Suprapubic skin (tissue), 4 donors: ENCODE measurements around the gene ENSA. TPM values are rescaled to one million over a fixed set of nuclear protein-coding genes. Genes with fewer than 3 reads are reported as not detected.
"Not testable (repeated sequence)": the region's sequence is repeated elsewhere in the genome, so short reads cannot be mapped to it uniquely, and the experiment has no call there.

Source experiments
- DNase-seq, 2 donors: peaks; one replicate each; pipeline ENCODE4 v3.0.0-alpha.2; 2019; ENCODE audit warnings: low spot score in 2 of 2
- H3K27ac ChIP-seq: fragments of 200-600 bp; sonication (generic); one replicate; pipeline ENCODE4 v1.5.1; 2019
- H3K27me3 ChIP-seq: fragments of 200-600 bp; sonication (generic); one replicate; pipeline ENCODE4 v1.5.1; 2019
- H3K36me3 ChIP-seq: fragments of 200-600 bp; sonication (generic); one replicate; pipeline ENCODE4 v1.5.1; 2019
- H3K4me1 ChIP-seq: fragments of 200-600 bp; sonication (generic); one replicate; pipeline ENCODE4 v1.5.1; 2019
- H3K4me3 ChIP-seq: fragments of 200-600 bp; sonication (generic); one replicate; pipeline ENCODE4 v1.5.1; 2019; ENCODE audit warnings: mild to moderate bottlenecking
- H3K9me3 ChIP-seq: fragments of 200-600 bp; sonication (generic); one replicate; pipeline ENCODE4 v1.5.1; 2019
- CTCF ChIP-seq, 2 donors: fragments of 200-600 bp in 1 of 2; fragments of 450-650 bp in 1 of 2; sonication (generic) in 1 of 2; IDR thresholded peaks; one replicate each; pipeline ENCODE4 v1.5.1; 2016 to 2019; ENCODE audit warnings: antibody characterized with exemption in 2 of 2, mild to moderate bottlenecking in 1 of 2, moderate library complexity in 1 of 2
- EP300 ChIP-seq: sonication (generic); formaldehyde crosslinking; IDR thresholded peaks from one replicate; pipeline ENCODE4 v1.6.1; 2017; ENCODE audit warnings: antibody characterized with exemption
- POLR2A ChIP-seq, 2 donors: fragments of 450-650 bp; IDR thresholded peaks; one replicate each; pipeline ENCODE4 v1.6.1; 2017; ENCODE audit warnings: antibody characterized with exemption in 2 of 2, mild to moderate bottlenecking in 2 of 2, moderate library complexity in 2 of 2
- POLR2AphosphoS5 ChIP-seq, 3 donors: sonication (generic); formaldehyde crosslinking; IDR thresholded peaks; one replicate each; pipeline ENCODE4 v1.6.1; 2017; ENCODE audit warnings: antibody characterized with exemption in 3 of 3
- WGBS: methylation state at CpG from one replicate; pipeline ENCODE4 v1.1.5; 2018; 5-methylcytosine and 5-hydroxymethylcytosine counted together
- total RNA-seq, 4 donors: library from RNA; depleted of rRNA; stranded (reverse); fragments of >200 nt; gene quantifications; one replicate each; pipeline ENCODE4 v1.1.0, GENCODE V29; 2016

ENSA gene
- total RNA-seq, 4 donors from 2014 or later: 266 to 384 (median 291) TPM

GRCh38 chr1:150613061-150613920, 16.1 kb downstream of the ENSA start:
- peaks cover 62% of the 10 kb centered on the region for H3K4me1 ChIP-seq
- no peak overlapping the region for H3K4me3 ChIP-seq
- WGBS: 50% methylated on average over 12 of the region's 12 CpGs

GRCh38 chr1:150612014-150612345, 17.4 kb downstream of the ENSA start:
- Histone ChIP-seq H3K27me3 (no peaks in the 10 kb centered on the region), H3K36me3 (peaks cover 15% of the 10 kb centered on the region), H3K4me1 (peaks cover 62% of the 10 kb centered on the region), H3K9me3 (no peaks in the 10 kb centered on the region), H3K4me3 (no peak overlapping the region), H3K27ac (peak overlapping the region; percentile 88)
- WGBS: 95% methylated on average over 3 of the region's 3 CpGs
- DNase-seq: no peak
- TF ChIP-seq CTCF (IDR thresholded peaks at IDR 0.05) (no peak), POLR2AphosphoS5 (IDR thresholded peaks at IDR 0.05) (no peak), EP300 (no peak), POLR2A (IDR thresholded peaks at IDR 0.05) (no peak)

More at GRCh38 chr1:150613061-150613920, 16.1 kb downstream of the ENSA start:
- peak overlapping the region; percentile 88 for H3K27ac ChIP-seq
- no peak for TF ChIP-seq CTCF (IDR thresholded peaks at IDR 0.05)
- TF ChIP-seq EP300: peak; percentile 38
- peak; percentile 7 to 63 (median 17) for TF ChIP-seq POLR2AphosphoS5 (IDR thresholded peaks at IDR 0.05)
- no peaks in the 10 kb centered on the region for H3K9me3 ChIP-seq
- H3K36me3 ChIP-seq: peaks cover 17% of the 10 kb centered on the region
- DNase-seq: no peak
- no peaks in the 10 kb centered on the region for H3K27me3 ChIP-seq

DNA sequence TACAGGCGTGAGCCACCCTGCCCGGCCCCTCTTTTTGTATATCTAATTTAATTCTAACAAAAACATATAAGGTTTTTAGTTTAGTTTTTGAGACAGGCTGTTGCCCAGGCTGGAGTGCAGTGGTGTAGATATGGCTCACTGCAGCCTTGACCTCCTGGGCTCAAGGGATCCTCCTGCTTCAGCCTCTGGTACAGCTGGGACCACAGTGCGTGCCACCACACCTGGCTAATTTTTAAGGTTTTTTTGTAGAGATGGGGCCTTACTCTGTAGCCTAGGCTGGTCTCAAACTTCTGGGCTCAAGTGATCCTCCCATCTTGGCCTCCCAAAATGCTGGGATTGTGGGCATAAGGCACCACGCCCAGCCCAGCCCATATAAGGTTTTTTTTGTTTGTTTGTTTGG, 18.8 kb downstream of the ENSA start:
- peaks cover 62% of the 10 kb centered on the region for H3K4me1 ChIP-seq
- WGBS: 97% methylated on average over 4 of the region's 4 CpGs
- DNase-seq: no peak

GRCh38 chr1:150609732-150610131, 19.7 kb downstream of the ENSA start:
- no peak for TF ChIP-seq POLR2AphosphoS5 (IDR thresholded peaks at IDR 0.05)
- TF ChIP-seq CTCF (IDR thresholded peaks at IDR 0.05): no peak
- TF ChIP-seq POLR2A (IDR thresholded peaks at IDR 0.05): no peak
- TF ChIP-seq EP300: no peak
- WGBS: 57% methylated on average over 2 of the region's 2 CpGs
- H3K27ac ChIP-seq: peak overlapping the region; percentile 88
- no peaks in the 10 kb centered on the region for H3K9me3 ChIP-seq
- no peaks in the 10 kb centered on the region for H3K27me3 ChIP-seq
- no peak overlapping the region for H3K4me3 ChIP-seq
- no peak for DNase-seq
- H3K36me3 ChIP-seq: peaks cover 8% of the 10 kb centered on the region
- peaks cover 65% of the 10 kb centered on the region for H3K4me1 ChIP-seq

More for the DNA sequence above, 18.8 kb downstream of the ENSA start:
- TF ChIP-seq CTCF (IDR thresholded peaks at IDR 0.05) (no peak), POLR2A (IDR thresholded peaks at IDR 0.05) (no peak), EP300 (no peak)
- Histone ChIP-seq H3K27ac (peak overlapping the region; percentile 88), H3K4me3 (no peak overlapping the region), H3K27me3 (no peaks in the 10 kb centered on the region), H3K36me3 (peaks cover 8% of the 10 kb centered on the region), H3K9me3 (no peaks in the 10 kb centered on the region)

GRCh38 chr1:150606463-150607142, 22.8 kb downstream of the ENSA start:
- peaks cover 4% of the 10 kb centered on the region for H3K36me3 ChIP-seq
- 96% methylated on average over 6 of the region's 7 CpGs for WGBS
- peaks cover 43% of the 10 kb centered on the region for H3K4me1 ChIP-seq
- no peak overlapping the region for H3K4me3 ChIP-seq
- DNase-seq: no peak
- no peak for TF ChIP-seq POLR2AphosphoS5 (IDR thresholded peaks at IDR 0.05)
- TF ChIP-seq EP300: no peak
- no peak for TF ChIP-seq CTCF (IDR thresholded peaks at IDR 0.05)
- TF ChIP-seq POLR2A (IDR thresholded peaks at IDR 0.05): no peak
- no peak overlapping the region for H3K27ac ChIP-seq
- H3K9me3 ChIP-seq: no peaks in the 10 kb centered on the region
- no peaks in the 10 kb centered on the region for H3K27me3 ChIP-seq

DNA sequence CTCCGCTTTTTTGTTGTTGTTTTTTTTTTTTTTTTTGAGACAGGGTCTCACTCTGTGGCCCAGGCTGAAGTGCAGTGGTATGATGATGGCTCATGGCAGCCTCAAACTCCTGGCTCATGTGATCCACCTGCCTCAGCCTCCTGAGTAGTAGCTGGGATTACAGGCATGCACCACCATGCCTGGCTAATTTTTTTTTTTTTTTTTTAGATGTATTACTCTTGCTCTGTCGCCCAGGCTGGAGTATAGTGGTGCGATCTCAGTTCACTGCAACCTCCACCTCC, 24.0 kb downstream of the ENSA start:
- not testable (repeated sequence) for H3K4me3 ChIP-seq, H3K27me3 ChIP-seq, H3K9me3 ChIP-seq, H3K36me3 ChIP-seq, DNase-seq, H3K27ac ChIP-seq
- peaks cover 32% of the 10 kb centered on the region for H3K4me1 ChIP-seq
- 100% methylated on average over 3 of the region's 3 CpGs for WGBS
